ENCODE results near the gene PRKAR1B.
"Not testable (repeated sequence)": the region's sequence is repeated elsewhere in the genome, so short reads cannot be mapped to it uniquely, and the experiment has no call there.

Gene PRKAR1B

GRCh38 chr7:756928-757560, 30.0 kb upstream of the PRKAR1B start:
- DNase-seq: no peak

DNA sequence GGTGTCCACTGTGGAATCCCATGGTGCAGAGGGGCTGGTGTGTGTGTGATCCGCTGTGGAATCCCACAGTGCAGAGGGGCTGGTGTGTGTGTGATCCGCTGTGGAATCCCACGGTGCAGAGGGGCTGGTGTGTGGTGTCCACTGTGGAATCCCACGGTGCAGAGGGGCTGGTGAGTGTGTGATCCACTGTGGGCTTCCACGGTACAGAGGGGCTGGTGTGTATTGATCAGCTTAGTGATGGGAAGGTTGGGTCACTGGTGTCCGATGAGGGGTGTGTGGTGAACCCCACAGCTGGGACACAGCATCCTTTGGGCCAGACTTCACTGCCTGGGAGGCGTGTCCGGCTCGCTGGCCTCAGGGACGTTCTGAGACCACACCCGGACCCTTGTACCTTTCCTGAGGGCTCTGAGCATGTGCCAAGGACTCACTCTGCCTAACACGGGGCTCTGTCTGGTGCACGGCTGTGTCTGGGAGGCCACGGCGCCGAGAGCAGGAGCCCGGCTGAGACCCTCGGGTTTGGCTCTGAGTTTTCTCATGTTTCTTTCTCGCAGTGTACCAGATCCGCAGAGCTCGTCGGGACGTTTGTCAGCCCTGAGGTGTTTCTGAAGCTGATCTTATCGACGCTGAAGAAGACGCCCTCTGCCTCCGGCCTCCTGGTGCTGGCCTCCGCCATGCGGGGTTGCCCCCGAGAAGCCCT, 29.3 kb upstream of the PRKAR1B start:
- no peak for DNase-seq

DNA sequence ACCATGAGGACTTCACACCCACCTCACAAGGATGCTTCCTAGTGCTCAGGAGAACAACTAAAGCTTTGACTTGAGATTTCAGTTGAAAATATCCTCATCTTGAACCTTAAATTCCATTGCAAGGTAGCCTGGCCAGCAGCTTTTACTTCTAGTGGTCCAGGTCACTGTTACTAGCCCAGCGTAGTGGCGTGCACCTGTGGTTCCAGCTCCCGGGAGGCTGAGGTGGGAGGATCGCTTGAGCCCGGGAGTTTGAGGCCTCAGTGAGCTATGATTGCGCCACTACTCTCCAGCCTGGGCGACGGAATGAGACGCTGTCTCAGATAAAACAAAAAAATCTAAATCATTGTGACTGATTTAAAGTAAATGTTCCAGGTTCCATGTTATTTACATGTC, 28.3 kb upstream of the PRKAR1B start:
- DNase-seq: no peak

DNA sequence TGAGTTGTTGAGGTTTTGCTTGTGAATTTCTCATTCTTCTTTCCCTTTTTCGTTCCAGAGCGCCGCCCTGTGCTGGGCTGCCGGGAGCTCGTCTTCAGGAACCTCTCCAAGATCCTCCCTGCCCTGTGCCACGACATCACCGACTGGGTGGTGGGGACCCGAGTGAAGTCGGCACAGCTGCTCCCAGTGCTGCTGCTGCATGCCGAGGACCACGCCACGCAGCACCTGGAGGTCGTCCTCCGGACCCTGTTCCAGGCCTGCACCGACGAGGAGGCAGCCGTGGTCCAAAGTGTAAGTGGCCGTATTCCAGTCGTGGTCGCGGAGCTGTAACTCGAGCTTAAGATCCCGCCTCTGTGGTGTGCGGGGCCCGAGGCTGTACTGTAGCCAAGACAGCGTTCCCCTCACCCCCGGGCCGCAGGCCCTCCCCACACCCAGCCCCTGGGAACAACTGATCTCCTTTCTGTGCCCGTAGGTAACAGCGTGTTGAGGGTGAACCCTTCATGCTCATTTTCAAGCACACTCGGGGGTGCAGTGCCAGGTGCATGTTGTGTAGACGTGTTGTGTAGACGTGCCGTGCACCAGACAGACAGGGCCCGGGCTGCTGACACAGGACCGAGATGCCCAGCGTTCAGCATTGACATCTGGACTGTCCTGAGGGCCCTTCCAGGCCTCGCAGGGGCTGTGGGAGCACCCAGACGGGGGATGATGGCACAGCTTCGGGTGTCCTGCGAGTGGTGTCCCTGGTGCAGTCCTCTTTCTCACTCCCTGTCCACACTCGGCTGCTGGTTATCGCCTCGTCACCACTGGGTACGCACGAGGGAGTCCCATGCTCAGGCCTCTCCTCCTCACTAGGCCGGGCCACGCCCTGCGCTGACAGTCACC, 27.7 kb upstream of the PRKAR1B start:
- DNase-seq: no peak

GRCh38 chr7:753190-753589, 26.1 kb upstream of the PRKAR1B start:
- no peak for DNase-seq

- not testable (repeated sequence) for DNase-seq
These were observed 25.2 kb upstream of the PRKAR1B start for GRCh38 chr7:752256-752655.

GRCh38 chr7:751826-752225, 24.7 kb upstream of the PRKAR1B start:
- no peak for DNase-seq

DNA sequence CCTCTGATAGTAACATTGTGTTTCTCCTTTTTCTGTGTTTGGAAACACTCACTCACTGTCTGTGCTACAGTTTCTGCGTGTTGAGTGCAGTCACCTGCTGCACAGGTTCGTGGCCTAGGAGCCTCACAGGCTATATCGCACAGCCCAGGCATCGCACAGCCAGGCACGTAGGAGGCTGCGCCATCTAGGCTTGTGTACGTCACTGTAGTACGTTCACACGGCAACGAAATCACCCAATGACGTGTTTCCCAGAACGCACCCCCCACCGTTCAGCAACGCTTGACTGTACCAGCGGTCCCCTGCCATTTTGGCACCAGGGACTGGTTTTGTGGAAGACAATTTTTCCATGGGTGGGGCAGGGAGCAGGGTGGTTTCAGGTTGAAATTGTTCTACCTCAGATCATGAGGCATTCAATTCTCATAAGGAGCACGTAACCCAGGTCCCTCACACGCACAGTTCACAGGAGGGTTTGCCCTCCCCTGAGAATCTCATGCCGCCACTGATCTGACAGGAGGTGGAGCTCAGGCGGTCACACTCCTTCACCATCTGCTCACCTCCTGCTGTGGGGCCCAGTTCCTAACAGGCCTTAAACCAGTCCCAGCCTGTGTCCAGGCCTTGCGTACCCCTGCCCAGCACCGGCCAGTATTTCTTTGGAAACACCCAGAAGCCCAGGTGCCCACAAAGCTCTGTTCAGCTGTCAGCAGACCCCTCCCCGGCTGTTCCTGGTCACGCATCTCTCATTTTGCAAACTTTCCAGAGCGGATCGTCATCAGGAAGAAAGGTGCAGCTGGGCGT, 23.2 kb upstream of the PRKAR1B start:
- no peak for DNase-seq

- no peak for DNase-seq
These were observed 22.1 kb upstream of the PRKAR1B start for GRCh38 chr7:749140-749551.

GRCh38 chr7:748446-748845, 21.4 kb upstream of the PRKAR1B start:
- no peak for DNase-seq

DNA sequence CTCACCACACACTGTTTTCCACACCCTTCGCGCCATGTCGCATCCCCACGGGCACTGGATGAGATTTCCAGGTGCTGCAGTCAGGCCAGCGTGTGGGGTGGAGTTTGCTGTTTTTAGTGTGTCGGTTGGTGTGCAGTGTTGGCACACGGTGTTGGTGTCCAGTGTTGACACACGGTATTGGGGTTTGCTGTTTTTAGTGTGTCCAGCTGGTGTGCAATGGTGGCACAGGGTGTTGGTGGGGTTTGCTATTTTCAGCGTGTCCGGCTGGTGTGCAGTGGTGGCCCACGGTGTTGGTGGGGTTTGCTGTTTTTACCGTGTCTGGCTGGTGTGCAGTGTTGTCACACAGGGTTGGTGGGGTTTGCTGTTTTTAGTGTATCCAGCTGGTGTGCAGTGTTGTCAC, 20.1 kb upstream of the PRKAR1B start:
- DNase-seq: no peak

- no peak for DNase-seq
These were observed 19.3 kb upstream of the PRKAR1B start for GRCh38 chr7:746155-747061.

DNA sequence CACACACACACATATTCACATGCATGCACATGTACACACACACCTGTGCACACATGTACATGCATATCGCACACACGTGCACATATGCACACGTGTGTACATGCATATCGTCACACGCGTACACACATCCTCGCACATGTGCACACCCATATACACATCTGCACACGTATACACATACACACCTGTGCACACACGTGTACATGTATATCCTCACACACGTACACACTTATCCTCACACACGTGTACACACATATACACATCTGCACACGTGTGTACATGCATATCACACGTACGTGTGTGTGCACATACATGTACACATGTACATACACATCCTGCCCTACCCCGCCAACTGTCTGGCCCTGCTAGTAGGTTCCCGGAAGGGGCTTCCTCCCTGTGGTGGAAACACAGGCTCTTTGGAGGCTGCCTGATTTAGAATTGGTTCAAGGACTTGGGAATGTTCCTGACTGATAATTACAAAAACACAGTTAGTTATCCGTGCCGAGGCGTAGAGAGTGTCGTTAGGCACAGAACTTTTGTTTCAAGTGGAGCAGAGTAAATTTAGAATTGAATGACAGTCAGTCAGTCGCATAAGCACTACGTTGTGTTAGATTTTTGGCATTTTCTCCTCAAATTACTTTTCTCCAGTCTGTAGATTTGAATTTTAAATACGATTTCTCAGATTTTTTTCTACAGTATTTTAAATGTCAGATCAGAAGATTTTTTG, 18.5 kb upstream of the PRKAR1B start:
- DNase-seq: no peak

- DNase-seq: no peak
These were observed 17.9 kb upstream of the PRKAR1B start for GRCh38 chr7:744854-745430.

DNA sequence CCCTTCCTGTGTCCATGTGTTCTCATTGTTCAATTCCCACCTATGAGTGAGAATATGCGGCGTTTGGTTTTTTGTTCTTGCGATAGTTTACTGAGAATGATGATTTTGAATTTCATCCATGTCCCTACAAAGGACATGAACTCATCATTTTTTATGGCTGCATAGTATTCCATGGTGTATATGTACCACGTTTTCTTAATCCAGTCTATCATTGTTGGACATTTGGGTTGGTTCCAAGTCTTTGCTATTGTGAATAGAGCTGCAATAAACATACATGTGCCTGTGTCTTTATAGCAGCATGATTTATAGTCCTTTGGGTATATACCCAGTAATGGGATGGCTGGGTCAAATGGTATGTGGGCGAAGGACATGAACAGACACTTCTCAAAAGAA, 17.0 kb upstream of the PRKAR1B start:
- DNase-seq: not testable (repeated sequence)

DNA sequence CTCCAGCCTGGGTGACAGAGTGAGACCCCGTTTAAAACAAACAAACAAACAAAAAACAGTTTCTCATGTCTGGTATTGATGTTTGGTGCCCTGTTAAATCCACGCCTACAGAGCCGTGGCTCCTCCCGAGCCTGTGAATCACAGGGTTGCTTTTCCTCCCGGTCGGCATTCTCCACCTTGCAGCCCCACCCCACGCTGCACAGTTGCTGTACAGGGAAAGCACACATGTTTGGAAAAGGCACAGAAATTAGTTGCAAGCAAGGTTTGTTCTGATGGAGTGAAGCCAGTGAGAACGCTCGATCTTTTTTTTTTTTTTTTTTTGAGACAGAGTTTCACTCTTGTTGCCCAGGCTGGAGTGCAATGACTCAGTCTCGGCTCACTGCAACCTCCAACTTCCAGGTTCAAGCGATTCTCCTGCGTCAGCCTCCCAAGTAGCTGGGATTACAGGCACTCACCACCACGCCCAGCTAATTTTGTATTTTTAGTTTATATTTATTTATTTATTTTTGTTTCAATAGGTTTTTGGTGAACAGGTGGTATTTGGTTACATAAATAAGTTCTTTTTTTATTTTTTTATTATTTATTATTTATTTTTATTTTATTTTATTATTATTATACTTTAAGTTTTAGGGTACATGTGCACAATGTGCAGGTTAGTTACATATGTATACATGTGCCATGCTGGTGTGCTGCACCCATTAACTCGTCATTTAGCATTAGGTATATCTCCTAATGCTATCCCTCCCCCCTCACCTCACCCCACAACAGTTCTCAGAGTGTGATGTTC, 16.5 kb upstream of the PRKAR1B start:
- not testable (repeated sequence) for DNase-seq

- no peak for DNase-seq
These were observed 15.7 kb upstream of the PRKAR1B start for GRCh38 chr7:742791-743190.

- no peak for DNase-seq
These were observed 14.8 kb upstream of the PRKAR1B start for GRCh38 chr7:741850-742249.

DNA sequence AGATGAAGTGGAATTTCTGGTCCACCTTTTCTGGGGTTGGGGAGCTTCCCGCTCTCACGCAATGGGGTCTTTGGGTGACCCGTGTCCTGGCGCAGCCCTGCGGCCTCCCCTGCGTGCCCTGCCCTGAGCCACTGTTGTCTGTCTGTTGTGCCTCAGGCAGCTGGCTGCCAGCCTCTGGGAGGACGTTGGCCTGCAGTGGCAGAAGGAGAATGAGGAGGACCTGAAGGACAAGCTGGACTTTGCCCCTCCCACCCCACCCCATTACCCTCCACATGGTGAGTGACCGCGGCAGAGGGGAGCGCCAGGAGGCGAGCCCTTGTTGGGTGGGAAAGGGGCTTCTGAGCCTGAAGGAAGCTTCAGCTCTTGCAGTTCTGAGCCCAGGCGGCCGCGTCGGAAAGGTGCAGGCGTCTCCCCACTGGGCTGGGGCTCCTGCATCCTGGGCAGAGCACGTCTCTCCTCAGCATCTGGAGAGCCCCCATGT, 14.2 kb upstream of the PRKAR1B start:
- DNase-seq: no peak
